Measurements from ENCODE around the gene RPP38. TPM values are rescaled to one million over a fixed set of nuclear protein-coding genes. Genes with fewer than 3 reads are reported as not detected.

RPP38 gene
- polyA plus RNA-seq, 1 experiment, result 20.8 TPM

- TF ChIP-seq, protein P1, sequence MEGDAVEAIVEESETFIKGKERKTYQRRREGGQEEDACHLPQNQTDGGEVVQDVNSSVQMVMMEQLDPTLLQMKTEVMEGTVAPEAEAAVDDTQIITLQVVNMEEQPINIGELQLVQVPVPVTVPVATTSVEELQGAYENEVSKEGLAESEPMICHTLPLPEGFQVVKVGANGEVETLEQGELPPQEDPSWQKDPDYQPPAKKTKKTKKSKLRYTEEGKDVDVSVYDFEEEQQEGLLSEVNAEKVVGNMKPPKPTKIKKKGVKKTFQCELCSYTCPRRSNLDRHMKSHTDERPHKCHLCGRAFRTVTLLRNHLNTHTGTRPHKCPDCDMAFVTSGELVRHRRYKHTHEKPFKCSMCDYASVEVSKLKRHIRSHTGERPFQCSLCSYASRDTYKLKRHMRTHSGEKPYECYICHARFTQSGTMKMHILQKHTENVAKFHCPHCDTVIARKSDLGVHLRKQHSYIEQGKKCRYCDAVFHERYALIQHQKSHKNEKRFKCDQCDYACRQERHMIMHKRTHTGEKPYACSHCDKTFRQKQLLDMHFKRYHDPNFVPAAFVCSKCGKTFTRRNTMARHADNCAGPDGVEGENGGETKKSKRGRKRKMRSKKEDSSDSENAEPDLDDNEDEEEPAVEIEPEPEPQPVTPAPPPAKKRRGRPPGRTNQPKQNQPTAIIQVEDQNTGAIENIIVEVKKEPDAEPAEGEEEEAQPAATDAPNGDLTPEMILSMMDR (IDR thresholded peaks at IDR 0.05; ENCODE audit: low read depth, low read length), result no peak
- H3K27ac ChIP-seq (ENCODE audit: low read depth, low read length), result no peak overlapping the region
- no peak for DNase-seq (ENCODE audit: low read depth, low spot score)
- no peak overlapping the region for H3K4me3 ChIP-seq (ENCODE audit: low read depth, low read length)
- POLR2A ChIA-PET, result no interaction called here
- CTCF ChIA-PET, result no interaction called here
- H3K9me3 ChIP-seq (ENCODE audit: control insufficient read depth, insufficient read depth, low read length), result no peaks in the 10 kb centered on the region
- H3K27me3 ChIP-seq (ENCODE audit: control insufficient read depth, insufficient read depth, low read length), result peaks cover 2% of the 10 kb centered on the region
These were observed 37.2 kb upstream of the RPP38 start for GRCh38 chr10:15059914-15060313.

GRCh38 chr10:15060638-15061037 lies 36.5 kb upstream of the RPP38 start:
- no peak for DNase-seq (ENCODE audit: low read depth, low spot score)
- ChIA-PET POLR2A (no interaction called here), CTCF (no interaction called here)
- Histone ChIP-seq H3K9me3 (ENCODE audit: control insufficient read depth, insufficient read depth, low read length) (no peaks in the 10 kb centered on the region), H3K27me3 (ENCODE audit: control insufficient read depth, insufficient read depth, low read length) (peaks cover 2% of the 10 kb centered on the region), H3K4me3 (ENCODE audit: low read depth, low read length) (no peak overlapping the region), H3K27ac (ENCODE audit: low read depth, low read length) (no peak overlapping the region)
- TF ChIP-seq, protein P1 (IDR thresholded peaks at IDR 0.05; ENCODE audit: low read depth, low read length), result no peak

GRCh38 chr10:15067154-15067553 lies 30.0 kb upstream of the RPP38 start:
- H3K4me3 ChIP-seq (ENCODE audit: low read depth, low read length), result no peak overlapping the region
- no peak for DNase-seq (ENCODE audit: low read depth, low spot score)
- H3K27ac ChIP-seq (ENCODE audit: low read depth, low read length), result no peak overlapping the region
- no peaks in the 10 kb centered on the region for H3K9me3 ChIP-seq (ENCODE audit: control insufficient read depth, insufficient read depth, low read length)
- TF ChIP-seq, protein P1 (IDR thresholded peaks at IDR 0.05; ENCODE audit: low read depth, low read length), result no peak
- POLR2A ChIA-PET, result no interaction called here
- H3K27me3 ChIP-seq (ENCODE audit: control insufficient read depth, insufficient read depth, low read length), result peaks cover 4% of the 10 kb centered on the region
- CTCF ChIA-PET, result no interaction called here

DNA sequence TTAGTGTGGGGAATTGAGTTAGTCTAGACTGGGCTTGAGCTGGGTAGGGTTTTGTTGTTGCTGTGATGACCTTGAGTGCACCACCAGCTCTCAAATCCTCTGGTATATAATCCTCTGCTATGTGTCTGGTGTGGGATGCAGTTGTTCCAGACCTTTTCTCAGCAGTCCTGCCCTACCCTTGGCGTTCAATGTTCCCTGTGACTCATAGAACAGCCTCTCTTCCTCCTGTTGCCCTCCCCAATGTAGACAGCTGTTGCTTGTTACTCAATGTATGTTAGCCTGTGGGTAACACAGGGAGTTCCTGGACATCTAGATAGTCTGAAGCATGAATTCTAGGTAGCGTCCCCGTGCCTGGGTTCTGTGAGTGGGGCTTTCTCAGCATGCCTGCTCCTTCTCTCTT lies 28.4 kb upstream of the RPP38 start:
- TF ChIP-seq, protein P1 (IDR thresholded peaks at IDR 0.05; ENCODE audit: low read depth, low read length), result no peak
- no peak overlapping the region for H3K27ac ChIP-seq (ENCODE audit: low read depth, low read length)
- POLR2A ChIA-PET, result no interaction called here
- H3K9me3 ChIP-seq (ENCODE audit: control insufficient read depth, insufficient read depth, low read length), result no peaks in the 10 kb centered on the region
- H3K4me3 ChIP-seq (ENCODE audit: low read depth, low read length), result no peak overlapping the region
- H3K27me3 ChIP-seq (ENCODE audit: control insufficient read depth, insufficient read depth, low read length), result peaks cover 4% of the 10 kb centered on the region
- CTCF ChIA-PET, result no interaction called here
- no peak for DNase-seq (ENCODE audit: low read depth, low spot score)

DNA sequence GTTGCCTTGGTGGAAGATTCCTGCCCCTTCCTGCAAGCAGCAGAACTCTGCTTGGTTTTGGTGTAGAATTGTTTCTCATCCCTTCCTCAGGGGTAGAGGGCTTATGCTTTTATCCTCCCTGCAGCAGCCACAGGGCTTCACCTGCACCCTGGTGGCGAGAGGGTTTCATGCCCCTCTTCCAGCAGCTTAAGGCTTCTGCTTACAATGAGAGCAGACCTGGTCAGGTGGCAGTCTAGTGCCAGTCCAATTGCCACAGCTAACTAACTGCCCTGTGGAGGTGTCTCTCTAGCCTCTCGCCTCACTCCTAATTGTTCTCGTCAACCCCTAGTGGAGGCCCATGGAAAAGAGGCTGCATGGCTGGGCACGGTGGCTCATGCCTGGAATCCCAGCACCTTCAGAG lies 27.9 kb upstream of the RPP38 start:
- H3K27me3 ChIP-seq (ENCODE audit: control insufficient read depth, insufficient read depth, low read length), result peaks cover 4% of the 10 kb centered on the region
- H3K27ac ChIP-seq (ENCODE audit: low read depth, low read length), result no peak overlapping the region
- no peak overlapping the region for H3K4me3 ChIP-seq (ENCODE audit: low read depth, low read length)
- POLR2A ChIA-PET, result no interaction called here
- CTCF ChIA-PET, result no interaction called here
- TF ChIP-seq, protein P1 (IDR thresholded peaks at IDR 0.05; ENCODE audit: low read depth, low read length), result no peak
- H3K9me3 ChIP-seq (ENCODE audit: control insufficient read depth, insufficient read depth, low read length), result no peaks in the 10 kb centered on the region
- DNase-seq (ENCODE audit: low read depth, low spot score), result no peak
